GM19463 (cell line): Measurements from ENCODE around the gene PITPNB.

Experiments
- ATAC-seq: cut with Tn5 transposase; IDR thresholded peaks from one replicate; pipeline ENCODE4 v1.9.1; 2021; ENCODE audit warnings: mild to moderate bottlenecking, moderate library complexity; ENCODE audit not compliant: unreplicated experiment

The PITPNB gene

GRCh38 chr22:27919222-27919941, at the start of gene PITPNB:
PITPNB (minus strand) TSS chr22:27919256; CDS start chr22:27919191, 65 bp downstream.
- peak; percentile 75 for ATAC-seq

- ATAC-seq: no peak
These were observed 47.4 kb upstream of the PITPNB start for GRCh38 chr22:27966168-27967064.

GRCh38 chr22:27962268-27963044, 43.4 kb upstream of the PITPNB start:
- ATAC-seq: no peak

- ATAC-seq: no peak
These were observed 42.6 kb upstream of the PITPNB start for GRCh38 chr22:27961680-27962079.

- ATAC-seq: no peak
These were observed 42.1 kb upstream of the PITPNB start for GRCh38 chr22:27961182-27961581.

GRCh38 chr22:27959335-27960090, 40.5 kb upstream of the PITPNB start:
- ATAC-seq: no peak

GRCh38 chr22:27952779-27953178, 33.7 kb upstream of the PITPNB start:
- ATAC-seq: no peak

- ATAC-seq: no peak
These were observed 33.0 kb upstream of the PITPNB start for GRCh38 chr22:27952091-27952490.

GRCh38 chr22:27949421-27949820, 30.4 kb upstream of the PITPNB start:
- ATAC-seq: no peak

- no peak for ATAC-seq
These were observed 29.5 kb upstream of the PITPNB start for GRCh38 chr22:27948569-27948968.

- ATAC-seq: no peak
These were observed 28.4 kb upstream of the PITPNB start for GRCh38 chr22:27947448-27947847.

- ATAC-seq: no peak
These were observed 22.1 kb upstream of the PITPNB start for GRCh38 chr22:27941143-27941542.

GRCh38 chr22:27937453-27937852, 18.4 kb upstream of the PITPNB start:
- no peak for ATAC-seq

GRCh38 chr22:27935897-27936296, 16.8 kb upstream of the PITPNB start:
- no peak for ATAC-seq

GRCh38 chr22:27934069-27934468, 15.0 kb upstream of the PITPNB start:
- no peak for ATAC-seq

GRCh38 chr22:27933186-27933983, 14.3 kb upstream of the PITPNB start:
- ATAC-seq: no peak

GRCh38 chr22:27930331-27931060, 11.4 kb upstream of the PITPNB start:
- no peak for ATAC-seq

- no peak for ATAC-seq
These were observed 8.6 kb upstream of the PITPNB start for GRCh38 chr22:27927608-27928007.

GRCh38 chr22:27925331-27925730, 6.3 kb upstream of the PITPNB start:
- ATAC-seq: no peak
